ENCODE measurements around the gene EAF2.

DNA sequence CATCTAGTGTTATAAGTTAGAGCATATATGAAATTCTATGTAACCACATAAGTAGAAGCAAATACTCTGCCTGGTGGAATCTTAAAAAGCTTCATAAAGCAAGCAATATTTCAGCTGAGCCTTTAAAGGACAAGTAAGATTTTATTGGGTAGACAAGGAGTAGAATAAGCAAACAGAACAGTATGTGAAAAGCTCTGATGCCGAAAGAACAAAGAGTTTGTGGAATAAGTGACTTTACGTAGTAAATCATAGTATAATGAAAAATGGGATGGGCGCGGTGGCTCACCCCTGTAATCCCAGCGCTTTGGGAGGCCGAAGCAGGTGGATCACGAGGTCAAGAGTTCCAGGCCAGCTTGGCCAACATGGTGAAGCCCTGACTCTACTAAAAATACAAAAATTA lies 9.9 kb downstream of the EAF2 start:
- TF ChIP-seq EZH2 (IDR thresholded peaks at IDR 0.05; ENCODE audit: borderline replicate concordance, low read length): no peak
- TF ChIP-seq, protein P1, sequence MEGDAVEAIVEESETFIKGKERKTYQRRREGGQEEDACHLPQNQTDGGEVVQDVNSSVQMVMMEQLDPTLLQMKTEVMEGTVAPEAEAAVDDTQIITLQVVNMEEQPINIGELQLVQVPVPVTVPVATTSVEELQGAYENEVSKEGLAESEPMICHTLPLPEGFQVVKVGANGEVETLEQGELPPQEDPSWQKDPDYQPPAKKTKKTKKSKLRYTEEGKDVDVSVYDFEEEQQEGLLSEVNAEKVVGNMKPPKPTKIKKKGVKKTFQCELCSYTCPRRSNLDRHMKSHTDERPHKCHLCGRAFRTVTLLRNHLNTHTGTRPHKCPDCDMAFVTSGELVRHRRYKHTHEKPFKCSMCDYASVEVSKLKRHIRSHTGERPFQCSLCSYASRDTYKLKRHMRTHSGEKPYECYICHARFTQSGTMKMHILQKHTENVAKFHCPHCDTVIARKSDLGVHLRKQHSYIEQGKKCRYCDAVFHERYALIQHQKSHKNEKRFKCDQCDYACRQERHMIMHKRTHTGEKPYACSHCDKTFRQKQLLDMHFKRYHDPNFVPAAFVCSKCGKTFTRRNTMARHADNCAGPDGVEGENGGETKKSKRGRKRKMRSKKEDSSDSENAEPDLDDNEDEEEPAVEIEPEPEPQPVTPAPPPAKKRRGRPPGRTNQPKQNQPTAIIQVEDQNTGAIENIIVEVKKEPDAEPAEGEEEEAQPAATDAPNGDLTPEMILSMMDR (conservative IDR thresholded peaks at IDR 0.05 in 1 of 2, IDR thresholded peaks at IDR 0.05 in 1 of 2; ENCODE audit: extremely low read depth in 1 of 2, insufficient read depth in 1 of 2, low read depth in 1 of 2, low read length in 2 of 2): no peak

Measured in mammary epithelial cell (primary cell).